ENCODE results near the gene KRT6C. TPM values are rescaled to one million over a fixed set of nuclear protein-coding genes. Genes with fewer than 3 reads are reported as not detected.

KRT6C gene
- total RNA-seq, 2 experiments from 2014 or later, result not detected

DNA sequence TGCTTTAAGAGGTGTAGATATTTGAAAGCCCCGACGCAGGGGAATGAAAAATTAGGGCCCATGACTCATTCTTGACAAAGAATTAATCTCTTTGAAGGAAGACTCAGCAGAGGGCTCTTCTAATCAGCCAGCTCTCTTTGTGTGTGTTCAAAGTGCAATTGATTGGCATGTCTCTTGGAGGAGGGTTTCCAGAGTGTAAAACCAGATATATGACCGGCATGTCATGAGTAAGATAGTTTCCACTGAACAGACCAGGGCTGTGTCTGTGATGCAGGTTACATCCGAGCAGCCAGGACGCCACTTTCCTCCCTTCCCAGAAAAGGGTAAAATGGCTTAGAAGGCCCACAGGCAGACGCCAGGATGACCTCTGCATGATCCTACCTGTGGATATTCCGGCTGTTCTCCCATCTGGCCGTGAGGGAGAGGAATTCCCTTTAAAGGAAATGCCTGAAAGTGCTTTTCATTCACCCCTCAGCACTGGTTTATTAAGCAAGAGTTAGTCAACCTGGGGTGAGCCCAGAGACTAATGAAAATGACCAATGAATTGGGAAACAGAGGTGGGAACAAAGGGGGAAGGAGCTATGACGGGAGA lies 32.2 kb downstream of the KRT6C start:
- DNase-seq (no peak), ATAC-seq (no peak)
- Mint-ChIP-seq H3K36me3 (ENCODE audit: low read depth) (no peaks in the 10 kb centered on the region), H3K27me3 (peaks cover 18% of the 10 kb centered on the region), H3K4me3 (no peak overlapping the region), H3K27ac (no peak overlapping the region), H3K9me3 (no peaks in the 10 kb centered on the region), H3K4me1 (ENCODE audit: low read depth) (no peaks in the 10 kb centered on the region)
- intact Hi-C loops (cut with micrococcal nuclease), result no loop called here
- ChIA-PET CTCF (interaction anchor here (0.8 kb wide), 1 partner anchor 439 kb away, joined by 3 read pairs; no protein-coding TSS in a partner anchor), POLR2A (no interaction called here)
- no peak for TF ChIP-seq CTCF (IDR thresholded peaks at IDR 0.05)

DNA sequence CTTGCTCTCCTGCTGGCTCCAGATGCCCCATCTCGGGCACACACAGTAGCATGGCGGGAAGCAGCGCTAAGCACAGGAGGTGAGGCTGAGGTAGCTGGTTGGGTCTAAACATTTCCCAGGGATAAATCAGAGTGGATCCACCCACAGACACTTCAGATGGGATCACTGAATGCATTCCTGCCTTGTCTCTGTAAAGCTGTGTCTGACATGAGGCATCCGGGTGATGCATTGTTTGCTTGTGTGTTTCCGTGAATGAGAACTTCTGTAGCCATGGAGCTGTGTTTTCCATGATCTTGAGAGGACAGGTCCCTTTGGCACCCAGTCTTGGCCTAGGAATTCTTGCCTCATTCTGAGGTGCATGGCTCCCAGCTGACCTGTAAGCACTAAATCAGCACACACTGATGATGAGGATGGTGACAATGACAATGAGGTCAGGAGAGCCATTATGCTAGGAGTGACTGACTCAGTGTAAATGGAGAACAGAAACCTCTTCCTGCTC lies 32.7 kb downstream of the KRT6C start:
- ATAC-seq, result no peak
- peaks cover 18% of the 10 kb centered on the region for H3K27me3 Mint-ChIP-seq
- ChIA-PET POLR2A (no interaction called here), CTCF (interaction anchor here (0.8 kb wide), 1 partner anchor 440 kb away, joined by 3 read pairs; no protein-coding TSS in a partner anchor)
- H3K9me3 Mint-ChIP-seq, result no peaks in the 10 kb centered on the region
- no peak for TF ChIP-seq CTCF (IDR thresholded peaks at IDR 0.05)
- H3K27ac Mint-ChIP-seq, result no peak overlapping the region
- H3K4me1 Mint-ChIP-seq (ENCODE audit: low read depth), result no peaks in the 10 kb centered on the region
- H3K4me3 Mint-ChIP-seq, result no peak overlapping the region
- DNase-seq, result no peak
- intact Hi-C loops (cut with micrococcal nuclease), result no loop called here
- no peaks in the 10 kb centered on the region for H3K36me3 Mint-ChIP-seq (ENCODE audit: low read depth)

- intact Hi-C loops (cut with micrococcal nuclease), result no loop called here
- ATAC-seq (no peak), DNase-seq (no peak)
- H3K27me3 Mint-ChIP-seq, result peaks cover 15% of the 10 kb centered on the region
- H3K36me3 Mint-ChIP-seq (ENCODE audit: low read depth), result no peaks in the 10 kb centered on the region
- no peak overlapping the region for H3K4me3 Mint-ChIP-seq
- no peaks in the 10 kb centered on the region for H3K4me1 Mint-ChIP-seq (ENCODE audit: low read depth)
- CTCF ChIA-PET, result interaction anchor here (0.7 to 1.3 kb wide), 2 partner anchors 142 to 445 kb away, joined by 3 read pairs; no protein-coding TSS in a partner anchor
- H3K27ac Mint-ChIP-seq, result no peak overlapping the region
- H3K9me3 Mint-ChIP-seq, result no peaks in the 10 kb centered on the region
- POLR2A ChIA-PET, result no interaction called here
- no peak for TF ChIP-seq CTCF (IDR thresholded peaks at IDR 0.05)
Observed at GRCh38 chr12:52439845-52440244, 33.8 kb downstream of the KRT6C start.

- no peak overlapping the region for H3K4me3 Mint-ChIP-seq
- POLR2A ChIA-PET, result no interaction called here
- intact Hi-C loops (cut with micrococcal nuclease), result no loop called here
Observed at GRCh38 chr12:52439420-52439819, 34.2 kb downstream of the KRT6C start.

More at GRCh38 chr12:52439420-52439819, 34.2 kb downstream of the KRT6C start:
- DNase-seq (no peak), ATAC-seq (no peak)
- Mint-ChIP-seq H3K27me3 (peaks cover 15% of the 10 kb centered on the region), H3K9me3 (no peaks in the 10 kb centered on the region), H3K36me3 (ENCODE audit: low read depth) (no peaks in the 10 kb centered on the region), H3K4me1 (ENCODE audit: low read depth) (no peaks in the 10 kb centered on the region), H3K27ac (no peak overlapping the region)
- TF ChIP-seq CTCF (IDR thresholded peaks at IDR 0.05), result no peak
- CTCF ChIA-PET, result interaction anchor here (0.7 to 1.3 kb wide), 2 partner anchors 143 to 446 kb away, joined by 3 read pairs; no protein-coding TSS in a partner anchor
